Activated CD8-positive, alpha-beta memory T cell treated with anti-CD3 and anti-CD28 coated beads, Interleukin-2, amount 50 U/mL, for 24 hours (primary cell): ENCODE data around the gene H2BK1.

Experiments
- DNase-seq: peaks from one replicate; pipeline ENCODE4 v3.0.0-alpha.2; 2020; ENCODE audit errors: extremely low read depth

Gene H2BK1

DNA sequence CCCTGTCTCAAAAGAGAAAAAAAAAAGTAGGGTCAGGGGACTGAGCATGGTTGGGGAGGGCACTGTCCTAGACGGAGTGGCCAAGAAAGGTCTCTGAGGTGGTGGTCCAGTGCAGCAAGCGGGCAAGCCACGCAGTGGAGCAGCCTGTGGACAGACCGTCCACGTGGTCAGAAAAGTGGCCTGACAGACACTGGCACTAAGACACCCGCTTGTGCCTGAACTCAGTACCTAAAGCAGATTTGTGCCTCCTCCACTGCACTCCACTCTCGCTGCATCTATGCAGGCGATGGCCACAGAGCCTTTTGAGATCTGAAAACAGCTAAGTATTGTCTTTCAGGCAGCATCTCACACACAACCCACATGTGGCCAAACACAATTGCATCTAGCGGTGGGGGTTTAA lies 32.1 kb downstream of the H2BK1 start:
- DNase-seq: no peak

DNA sequence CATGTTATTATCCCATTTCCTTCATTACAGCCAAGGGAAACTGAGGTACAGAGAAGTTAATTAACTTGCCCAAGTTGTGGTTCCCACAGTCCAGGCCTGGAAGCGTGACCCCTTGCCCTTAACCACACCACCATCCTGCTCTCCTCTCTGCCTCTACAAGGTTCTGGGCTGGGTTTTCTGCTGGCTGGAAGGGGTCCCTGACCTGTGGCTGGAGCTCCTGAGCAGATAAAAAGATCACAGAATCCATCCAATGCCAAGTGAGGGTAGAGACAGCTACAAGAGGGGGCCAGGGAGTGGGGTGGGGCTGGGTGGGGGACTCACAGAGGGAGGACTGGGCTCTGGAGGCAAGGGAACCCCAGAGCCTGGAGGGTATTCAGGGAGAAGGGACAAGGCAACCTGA lies 33.0 kb downstream of the H2BK1 start:
- no peak for DNase-seq

DNA sequence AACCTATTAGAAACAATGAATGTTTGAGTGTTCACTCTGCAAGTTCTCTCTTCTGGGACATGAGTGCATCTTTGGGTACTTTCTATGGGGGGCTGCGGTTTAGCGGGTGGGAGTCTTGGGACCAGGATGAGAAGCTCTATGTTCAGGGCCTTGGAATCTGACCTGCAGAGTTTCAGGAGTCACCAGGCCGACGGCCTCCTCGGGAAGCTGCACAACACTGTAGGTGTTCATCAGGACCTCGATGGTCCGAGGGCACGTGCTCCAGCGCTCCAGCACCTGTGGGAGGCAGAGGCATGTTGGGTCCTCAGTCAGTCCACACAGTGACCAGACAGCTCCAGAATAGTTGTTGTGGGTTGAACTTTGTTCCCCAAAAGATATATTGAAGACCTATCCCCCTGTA lies 33.9 kb downstream of the H2BK1 start:
- no peak for DNase-seq

- no peak for DNase-seq
Measured at GRCh38 chr7:151175793-151176311, 34.4 kb downstream of the H2BK1 start.

DNA sequence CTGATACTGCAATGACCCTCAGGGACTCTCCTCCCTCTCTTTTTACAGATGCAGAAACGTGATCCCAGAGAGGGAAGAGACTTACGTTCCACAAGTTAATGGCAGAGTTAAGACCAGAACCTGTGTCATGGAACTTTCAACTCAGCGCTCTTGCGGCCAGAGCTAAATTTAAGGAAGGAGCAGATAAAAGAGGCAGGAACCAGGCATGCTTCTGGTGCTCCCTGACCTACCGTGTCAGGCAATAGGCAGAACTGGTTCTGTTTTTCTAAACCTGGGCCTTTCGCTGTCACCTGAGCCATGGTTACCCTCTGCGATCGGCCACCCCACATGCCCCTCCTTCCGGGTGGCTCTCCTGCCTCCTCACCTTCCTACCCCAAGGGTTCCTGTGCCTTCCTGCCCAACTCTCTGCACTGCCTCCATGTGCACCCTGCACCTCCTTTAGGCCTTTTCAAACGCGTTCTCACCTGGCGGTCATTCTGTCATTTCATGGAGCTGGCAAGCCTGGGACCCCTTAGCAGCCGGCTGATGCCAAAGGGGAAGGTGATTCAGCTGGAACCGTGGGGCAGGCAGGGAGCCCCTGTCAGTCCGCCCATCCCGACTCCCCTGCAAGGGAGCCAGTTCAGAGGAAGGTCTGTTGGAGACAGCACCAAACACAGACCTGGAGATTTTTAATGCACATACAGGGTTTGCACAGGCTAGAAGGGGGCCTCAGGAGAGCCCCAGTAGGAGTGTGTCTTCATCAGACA lies 35.1 kb downstream of the H2BK1 start:
- no peak for DNase-seq

- DNase-seq: no peak
Measured at GRCh38 chr7:151174246-151175046, 35.8 kb downstream of the H2BK1 start.

GRCh38 chr7:151173386-151174245 lies 36.7 kb downstream of the H2BK1 start:
- DNase-seq: no peak

- peak; percentile 35 for DNase-seq
Measured at GRCh38 chr7:151172273-151173141, 37.8 kb downstream of the H2BK1 start.

GRCh38 chr7:151168787-151169162 lies 41.5 kb downstream of the H2BK1 start:
- DNase-seq: no peak

DNA sequence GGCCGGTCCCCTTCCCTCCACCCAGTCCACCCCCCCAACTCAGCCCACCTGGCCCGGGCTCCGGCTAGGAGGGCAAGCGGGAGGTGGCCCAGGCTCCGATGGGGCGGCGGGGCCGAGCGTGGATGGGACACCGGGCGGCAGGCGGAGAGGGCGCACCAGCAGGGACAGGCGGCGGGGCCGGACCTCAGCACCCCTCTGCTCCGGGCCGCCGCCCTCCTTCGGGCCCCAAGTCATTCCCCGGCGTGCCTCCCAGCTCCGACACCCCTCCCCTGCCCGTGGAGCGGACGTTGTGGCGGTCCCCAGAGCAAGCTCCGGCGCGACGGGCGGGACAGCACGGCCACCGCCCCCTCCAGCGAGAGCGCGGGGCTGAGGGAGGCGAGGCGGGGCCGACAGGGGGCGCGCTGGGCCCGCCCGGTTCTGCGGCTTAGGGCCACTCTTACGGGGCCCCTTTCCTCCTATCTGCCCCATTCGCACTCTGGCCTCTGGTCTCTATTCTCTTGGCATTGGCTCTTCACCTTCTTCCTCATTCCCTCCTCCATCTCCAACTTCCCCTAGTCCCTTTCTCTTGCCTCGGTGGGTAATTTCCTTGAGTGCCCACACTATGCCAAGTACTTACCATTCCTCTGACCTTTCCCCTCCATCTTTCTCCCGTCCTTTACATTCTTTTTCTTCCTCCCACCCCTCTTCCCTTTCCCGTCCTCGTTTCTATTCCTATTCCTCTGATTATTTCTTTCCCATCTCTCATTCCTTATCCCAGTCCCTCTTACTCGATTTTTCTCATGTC lies 42.1 kb downstream of the H2BK1 start:
- DNase-seq: no peak

DNA sequence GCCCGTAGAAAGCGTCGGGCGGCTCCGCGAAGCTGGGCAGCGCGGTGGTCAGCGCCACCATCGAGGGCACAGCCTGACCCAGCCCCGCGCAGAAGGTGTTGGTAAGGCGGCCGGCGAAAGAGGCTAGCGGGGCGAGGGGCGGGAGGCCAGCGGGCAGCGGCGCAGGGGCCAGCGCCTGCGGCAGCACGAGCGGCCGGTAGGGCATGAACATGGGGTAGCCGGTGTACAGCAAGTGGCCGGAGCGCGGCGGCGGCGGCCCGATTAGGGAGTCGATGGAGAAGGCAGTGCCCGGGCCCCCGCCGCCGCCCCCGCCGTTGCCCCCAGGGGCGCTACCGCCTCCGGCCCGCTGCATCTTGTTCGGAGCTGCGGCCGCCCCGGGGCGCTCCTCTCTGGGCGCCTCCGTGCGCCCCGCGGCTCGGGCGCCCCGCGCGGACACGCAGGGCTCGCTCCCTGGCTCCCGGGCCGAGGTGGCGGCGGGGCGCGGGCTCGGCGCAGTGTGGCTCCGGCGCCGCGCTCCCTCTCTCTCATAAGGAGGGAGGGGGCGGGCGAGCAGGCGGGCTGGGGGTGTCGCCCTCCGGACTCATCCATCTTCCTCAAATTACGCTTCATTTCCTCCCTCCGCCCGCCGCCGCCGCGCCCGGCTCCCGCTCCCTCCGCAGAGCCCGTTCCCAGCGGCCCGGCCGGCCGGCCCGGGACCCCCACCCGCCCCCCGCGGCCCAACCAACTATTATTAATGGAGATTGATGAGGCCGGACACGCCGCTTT lies 42.9 kb downstream of the H2BK1 start, which contains the start of gene GBX1:
TSS of gene GBX1 (minus strand) at position 498 of the 765 bp plus-strand sequence. CDS start at position 352, 146 bp downstream.
- DNase-seq: no peak

- DNase-seq: no peak
Measured at GRCh38 chr7:151166629-151167196, 43.6 kb downstream of the H2BK1 start.

DNA sequence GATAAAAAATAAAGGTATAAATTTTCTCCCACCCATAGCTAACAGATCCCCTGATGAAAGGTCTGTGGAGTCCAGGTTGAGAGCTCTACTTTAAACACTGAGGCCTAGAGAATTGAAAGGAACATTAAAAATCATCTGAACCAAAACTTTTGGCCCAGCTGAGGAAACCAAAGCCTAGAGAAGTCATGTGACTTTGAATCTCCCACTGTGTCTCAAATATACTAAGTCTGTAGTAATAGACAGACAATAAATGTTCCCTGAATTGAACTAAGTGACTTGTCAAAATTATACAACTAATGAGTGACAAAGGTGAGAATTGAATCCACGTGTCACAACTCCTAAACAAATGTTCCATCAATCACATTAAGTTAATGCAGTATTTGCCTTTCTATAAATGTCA lies 48.5 kb downstream of the H2BK1 start:
- DNase-seq: no peak
